Vagina (tissue), 2 donors: ENCODE data around the gene ARPC2.

ENCODE experiments used
- CTCF ChIP-seq, 3 experiments: fragments of 450-650 bp in 2 of 3; fragments of 200-600 bp in 1 of 3; sonication (generic) in 1 of 3; IDR thresholded peaks; one replicate each; pipeline ENCODE4 v1.5.1; 2017 to 2019; ENCODE audit warnings: antibody characterized with exemption in 3 of 3, mild to moderate bottlenecking in 2 of 3, moderate library complexity in 2 of 3
- POLR2A ChIP-seq, 2 donors: fragments of 450-650 bp; IDR thresholded peaks; one replicate each; pipeline ENCODE4 v1.6.1; 2017; ENCODE audit warnings: antibody characterized with exemption in 2 of 2, mild to moderate bottlenecking in 2 of 2, moderate library complexity in 2 of 2
- POLR2AphosphoS5 ChIP-seq, 2 donors: sonication (generic); formaldehyde crosslinking; IDR thresholded peaks; one replicate each; pipeline ENCODE4 v1.9.0; 2017; ENCODE audit warnings: antibody characterized with exemption in 2 of 2, mild to moderate bottlenecking in 2 of 2, low read depth in 1 of 2; ENCODE audit not compliant: insufficient read depth in 1 of 2

- TF ChIP-seq CTCF (IDR thresholded peaks at IDR 0.05) (no peak), POLR2AphosphoS5 (IDR thresholded peaks at IDR 0.05; ENCODE audit: insufficient read depth in 1 of 2, low read depth in 1 of 2) (no peak), POLR2A (IDR thresholded peaks at IDR 0.05) (no peak)
Observed at GRCh38 chr2:218236829-218237228, 19.8 kb downstream of the ARPC2 start.
